GM19035 (cell line): ENCODE measurements around the gene TKT.

Source experiments
- ATAC-seq: cut with Tn5 transposase; IDR thresholded peaks from one replicate; pipeline ENCODE4 v1.9.1; 2021; ENCODE audit not compliant: unreplicated experiment

The TKT gene

GRCh38 chr3:53198256-53198977 lies 57.4 kb downstream of the TKT start:
- no peak for ATAC-seq

DNA sequence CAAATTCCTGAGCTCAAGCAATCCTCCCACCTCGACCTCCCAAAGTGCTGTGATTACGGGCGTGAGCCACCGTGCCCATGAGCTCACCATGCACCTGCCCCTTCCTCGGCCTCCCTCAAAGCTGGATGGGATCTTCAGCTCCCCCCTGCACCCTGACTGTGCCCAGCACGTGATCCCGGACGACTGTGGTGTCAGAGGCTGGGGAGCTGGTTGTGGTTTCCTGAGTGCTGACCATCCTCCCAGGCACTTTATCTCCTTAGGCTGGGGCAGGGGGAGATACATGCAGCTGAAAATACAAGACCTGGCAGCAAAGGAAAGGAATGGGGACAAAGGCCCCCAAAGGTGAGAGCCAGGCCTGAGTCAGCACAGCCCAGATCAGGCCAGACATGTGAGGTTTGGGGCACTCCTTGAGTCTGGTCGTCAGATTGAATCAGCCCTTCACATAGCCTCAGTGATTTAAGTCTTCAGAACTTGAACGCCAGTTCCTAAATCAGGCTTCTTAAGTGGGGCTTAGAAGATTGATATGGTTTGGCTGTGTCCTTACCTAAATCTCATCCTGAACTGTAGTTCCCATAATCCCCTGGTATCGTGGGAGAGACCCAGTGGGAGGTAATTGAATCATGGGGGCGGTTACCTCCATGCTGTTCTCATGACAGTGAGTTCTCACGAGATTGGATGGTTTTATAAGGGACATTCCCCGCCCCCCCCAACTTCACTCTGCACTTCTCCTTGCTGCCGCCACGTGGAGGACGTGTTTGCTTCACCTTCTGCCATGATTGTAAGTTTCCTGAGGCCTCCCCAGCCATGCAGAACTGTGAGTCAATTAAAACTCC lies 59.0 kb downstream of the TKT start:
- ATAC-seq = peak; percentile 41

GRCh38 chr3:53195602-53196574 lies 59.9 kb downstream of the TKT start:
- ATAC-seq = no peak

DNA sequence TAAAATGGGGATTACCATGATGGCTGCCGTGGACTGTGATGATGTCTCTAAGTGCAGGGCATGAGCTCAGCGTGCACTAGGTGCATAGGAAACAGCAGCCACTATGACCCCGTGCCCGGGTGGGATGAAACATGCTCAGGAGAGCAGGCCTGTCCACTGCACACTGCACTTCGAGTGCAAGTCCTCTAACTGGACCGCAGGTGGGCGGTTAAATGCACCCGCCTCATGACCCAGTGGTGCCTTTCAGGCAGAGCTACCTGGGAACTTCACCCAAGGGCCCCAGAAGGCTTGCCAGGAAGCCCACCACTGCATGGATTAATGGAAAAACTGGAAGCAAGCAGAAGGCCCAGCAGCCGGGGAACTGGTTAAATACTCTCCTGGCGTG lies 60.8 kb downstream of the TKT start:
- ATAC-seq = no peak

GRCh38 chr3:53194210-53195065 lies 61.4 kb downstream of the TKT start:
- no peak for ATAC-seq

DNA sequence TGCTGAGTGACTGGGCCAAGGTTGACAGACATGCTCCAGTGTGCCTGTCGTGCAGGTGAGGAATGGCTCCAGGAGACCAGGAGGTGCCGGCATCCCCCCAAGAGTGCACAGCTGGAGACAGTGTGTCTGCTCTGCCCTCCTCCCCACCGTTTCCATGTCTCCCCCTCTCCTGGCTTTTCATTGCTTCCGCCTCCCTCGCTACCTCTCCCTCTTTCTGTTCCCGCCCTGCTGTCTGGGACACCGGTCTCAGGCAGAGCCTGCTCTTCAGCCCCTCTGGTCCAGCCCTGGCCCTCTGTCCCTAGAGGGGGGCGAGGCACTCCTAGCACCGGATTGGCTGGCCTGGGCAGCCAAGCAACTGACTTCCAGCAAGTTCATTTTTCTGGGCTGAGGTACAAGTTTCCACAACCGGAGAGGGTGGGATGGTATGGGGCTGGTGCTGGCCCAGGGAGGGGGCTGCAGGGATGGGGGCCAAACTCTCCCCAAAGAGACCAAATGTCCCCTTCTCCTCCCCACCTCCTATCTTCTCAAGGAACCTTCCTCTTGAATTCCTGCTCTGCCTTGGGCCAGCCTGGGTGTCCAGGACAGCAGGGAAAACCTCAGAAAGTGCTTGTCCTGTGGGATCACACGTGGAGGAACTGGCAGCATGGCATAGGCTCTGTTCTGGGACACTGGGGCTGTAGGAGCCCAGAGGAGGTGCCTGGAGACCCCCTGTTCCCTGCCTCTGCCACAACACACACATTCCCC lies 62.2 kb downstream of the TKT start:
- no peak for ATAC-seq

DNA sequence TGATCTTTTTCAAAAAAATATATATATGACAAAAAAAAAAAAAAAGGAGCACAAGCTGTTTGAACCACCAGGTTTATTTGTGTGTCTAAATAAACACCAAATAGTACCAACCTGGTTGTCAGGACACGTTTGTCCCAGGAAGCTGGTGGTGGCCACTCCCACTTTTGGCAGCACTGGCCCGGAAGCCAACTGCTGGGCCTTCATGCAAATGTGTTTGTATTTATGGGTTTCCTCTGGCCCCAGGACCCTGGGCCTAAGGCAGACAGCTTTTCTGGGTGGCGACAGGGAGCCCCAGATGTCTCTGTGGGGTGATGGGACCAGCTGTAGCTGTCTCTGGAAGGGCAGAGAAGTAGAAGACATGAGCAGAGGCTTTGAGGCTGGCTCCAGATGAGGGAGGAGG lies 63.2 kb downstream of the TKT start:
- ATAC-seq = no peak

GRCh38 chr3:53191836-53192480 lies 63.9 kb downstream of the TKT start:
- ATAC-seq = no peak

GRCh38 chr3:53190659-53191058 lies 65.2 kb downstream of the TKT start:
- ATAC-seq = peak; percentile 49

DNA sequence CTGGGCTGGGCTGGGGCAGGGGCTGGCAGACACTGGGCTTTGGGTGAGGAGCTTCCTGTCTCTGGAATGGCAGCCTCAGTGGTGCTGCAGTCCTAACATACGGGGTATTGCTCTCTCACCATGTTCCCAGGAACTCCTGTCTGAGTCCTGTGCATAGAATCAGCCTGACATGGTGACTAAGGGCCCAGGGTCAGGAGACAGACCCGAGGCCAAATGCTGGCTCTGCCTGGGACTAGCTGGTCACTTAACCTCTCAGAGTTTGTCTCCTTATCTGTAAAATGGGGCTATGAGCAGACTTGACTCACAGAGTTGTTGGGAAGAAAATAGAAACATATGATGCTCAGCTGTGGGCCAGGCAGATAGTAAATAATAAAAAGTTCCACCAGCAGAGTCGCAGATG lies 66.5 kb downstream of the TKT start:
- no peak for ATAC-seq

- ATAC-seq = no peak
Observed at GRCh38 chr3:53188720-53189119, 67.1 kb downstream of the TKT start.

GRCh38 chr3:53188136-53188685 lies 67.6 kb downstream of the TKT start:
- ATAC-seq = no peak

DNA sequence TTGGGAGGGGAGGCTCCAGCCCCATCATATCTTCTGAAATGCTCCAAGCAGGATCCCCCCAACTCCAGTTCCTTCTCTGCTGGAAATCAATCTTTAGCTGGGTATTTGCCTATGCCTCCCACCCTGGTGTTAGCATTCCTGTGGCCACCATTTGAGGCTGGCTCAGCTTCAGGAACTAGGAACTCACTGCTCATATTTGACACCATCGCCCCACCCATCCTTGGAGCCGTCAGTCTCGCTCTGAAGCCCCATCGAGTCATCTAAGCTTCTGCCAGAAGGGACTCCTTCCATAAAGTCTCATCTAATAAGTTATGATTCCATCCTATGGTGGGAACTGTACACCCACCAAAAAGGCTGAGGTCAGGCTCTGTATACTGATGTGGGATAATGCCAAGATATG lies 68.4 kb downstream of the TKT start:
- no peak for ATAC-seq

- no peak for ATAC-seq
Observed at GRCh38 chr3:53186726-53187125, 69.1 kb downstream of the TKT start.

DNA sequence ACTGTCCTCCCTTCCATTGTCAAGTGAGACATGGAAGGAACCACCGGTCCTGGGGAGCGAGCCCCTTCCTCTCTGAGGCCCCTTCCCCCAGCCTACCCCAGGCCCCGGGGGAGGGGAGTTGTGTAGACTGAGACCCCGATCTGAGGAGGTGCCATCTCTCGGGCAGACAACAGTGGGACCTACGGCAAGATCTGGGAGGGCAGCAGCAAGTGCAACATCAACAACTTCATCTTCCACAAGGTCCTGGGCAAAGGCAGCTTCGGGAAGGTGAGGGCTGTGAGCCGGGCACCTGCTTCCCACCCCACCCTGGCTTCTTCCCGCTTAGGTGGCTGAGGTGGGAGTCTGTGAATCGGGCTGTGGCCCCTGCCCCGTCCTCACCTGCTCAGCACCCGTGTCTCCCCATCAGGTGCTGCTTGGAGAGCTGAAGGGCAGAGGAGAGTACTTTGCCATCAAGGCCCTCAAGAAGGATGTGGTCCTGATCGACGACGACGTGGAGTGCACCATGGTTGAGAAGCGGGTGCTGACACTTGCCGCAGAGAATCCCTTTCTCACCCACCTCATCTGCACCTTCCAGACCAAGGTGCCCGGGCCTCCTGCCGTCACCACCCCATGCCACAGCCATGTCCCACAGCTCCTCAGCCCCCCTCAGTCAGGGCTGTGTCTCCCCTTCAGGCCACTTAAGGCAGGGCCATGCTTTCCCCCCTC lies 69.9 kb downstream of the TKT start:
- no peak for ATAC-seq

- ATAC-seq = no peak
Observed at GRCh38 chr3:53184701-53185100, 71.1 kb downstream of the TKT start.

GRCh38 chr3:53183514-53183913 lies 72.3 kb downstream of the TKT start:
- no peak for ATAC-seq

GRCh38 chr3:53182764-53183355 lies 73.0 kb downstream of the TKT start:
- ATAC-seq = no peak
